ENCODE results near the gene PTOV1. TPM values are rescaled to one million over a fixed set of nuclear protein-coding genes. Genes with fewer than 3 reads are reported as not detected.

The PTOV1 gene
- total RNA-seq, 1 experiment from 2014 or later, result 77.1 TPM

DNA sequence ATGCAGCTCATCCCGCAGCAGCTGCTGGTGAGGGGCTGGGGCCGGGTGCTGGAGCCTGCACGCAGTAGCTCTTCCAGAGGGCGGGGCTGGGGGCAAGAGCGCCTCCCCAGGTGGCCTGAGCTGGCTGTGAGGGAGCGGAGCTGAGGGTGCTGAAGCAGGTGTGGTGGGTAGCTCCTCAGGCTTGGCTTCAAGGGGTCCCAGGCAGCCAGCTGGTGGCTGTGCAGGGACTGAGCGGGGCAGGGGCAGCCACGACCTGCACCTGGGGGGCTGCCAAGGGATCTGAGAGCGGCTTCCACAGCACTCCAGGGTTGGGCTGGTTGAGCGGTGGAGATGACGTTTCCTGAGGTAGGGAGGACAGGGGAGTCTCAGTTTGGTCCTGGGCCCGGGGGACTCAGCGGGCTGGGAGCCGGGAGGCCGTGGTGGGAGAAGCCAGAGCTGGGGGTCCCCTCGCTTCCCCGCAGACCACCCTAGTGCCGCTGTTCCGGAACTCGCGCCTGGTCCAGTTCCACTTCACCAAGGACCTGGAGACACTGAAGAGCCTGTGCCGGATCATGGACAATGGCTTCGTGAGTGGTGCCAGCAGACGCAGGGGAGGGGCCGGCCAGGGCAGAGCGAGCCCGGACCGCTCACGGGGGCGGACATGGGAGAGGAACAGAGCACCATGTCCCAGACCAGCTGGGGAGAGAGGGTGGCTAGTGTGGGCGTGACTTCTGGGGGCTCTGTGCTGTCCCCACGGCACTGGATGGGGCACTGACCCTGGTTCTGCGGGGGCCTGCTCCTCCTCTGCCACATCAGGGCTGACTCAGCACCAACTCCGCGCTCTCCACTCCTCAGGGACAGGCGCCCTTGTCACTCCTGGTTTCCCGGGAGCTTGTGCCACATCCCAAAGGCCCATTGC is 7.4 kb downstream of the PTOV1 start:
- no peak for DNase-seq (ENCODE audit: low read depth)

DNA sequence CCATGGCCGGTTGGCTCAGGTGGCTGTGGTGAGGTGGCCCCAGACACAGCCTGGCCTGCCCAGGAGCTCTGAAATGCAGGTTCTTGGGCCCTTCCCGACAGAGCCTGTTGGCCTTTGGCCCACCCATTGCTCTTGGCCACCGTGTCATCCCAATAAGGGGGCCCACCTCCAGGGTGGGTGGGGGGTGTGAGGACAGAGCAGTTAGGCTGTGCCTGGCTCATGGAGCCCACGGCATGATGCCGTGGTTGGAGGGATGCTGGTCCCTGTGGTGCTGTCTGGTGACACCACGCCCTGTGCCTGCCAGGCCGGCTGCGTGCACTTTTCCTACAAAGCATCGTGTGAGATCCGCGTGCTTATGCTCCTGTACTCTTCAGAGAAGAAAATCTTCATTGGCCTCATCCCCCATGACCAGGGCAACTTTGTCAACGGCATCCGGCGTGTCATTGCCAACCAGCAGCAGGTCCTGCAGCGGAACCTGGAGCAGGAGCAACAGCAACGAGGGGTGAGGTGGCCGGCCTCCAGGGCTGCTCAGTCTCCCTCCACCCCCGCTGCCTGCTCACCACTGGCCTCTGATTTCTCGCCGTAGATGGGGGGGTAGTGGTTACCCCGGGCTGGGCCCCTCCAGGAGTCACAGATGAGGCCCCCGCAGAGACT is 8.8 kb downstream of the PTOV1 start:
- DNase-seq (ENCODE audit: low read depth), result no peak

DNA sequence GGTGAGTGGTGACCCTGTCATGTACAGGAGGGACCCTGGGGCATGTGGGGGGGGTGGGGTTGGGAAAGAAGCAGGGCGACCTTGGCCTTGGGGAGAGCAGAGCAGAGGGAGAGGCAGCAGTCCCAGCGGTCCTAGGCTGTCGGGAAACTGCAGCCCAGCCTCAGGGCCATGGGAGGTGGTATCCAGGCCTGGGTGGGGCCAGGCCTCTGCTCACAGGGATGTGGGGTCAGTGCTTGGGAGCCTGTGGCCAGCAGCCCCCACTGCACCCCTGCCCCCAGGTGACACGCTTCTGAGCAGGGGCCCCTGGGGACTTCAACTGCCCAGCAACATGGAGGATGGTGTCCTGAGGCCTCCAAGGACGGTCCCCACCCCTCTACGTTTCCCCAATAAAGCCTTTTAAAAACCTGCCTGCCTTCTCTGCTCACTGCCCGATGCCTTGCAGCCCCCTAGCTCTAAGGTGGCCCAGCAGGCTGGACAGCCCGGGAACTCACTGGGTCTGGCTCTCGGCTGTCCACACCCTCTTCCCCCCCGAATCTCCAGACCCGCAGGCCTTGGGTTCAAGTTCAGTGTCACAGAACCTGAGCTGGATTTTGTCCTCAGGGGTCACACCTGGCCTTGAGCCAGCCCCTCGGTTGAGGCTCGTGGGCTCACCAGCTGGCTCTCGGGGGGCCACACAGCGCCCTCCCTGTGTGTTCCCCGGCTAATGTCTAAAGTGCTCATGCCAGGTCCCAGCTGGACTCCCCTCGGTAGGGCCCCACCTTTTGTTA is 9.6 kb downstream of the PTOV1 start:
- DNase-seq (ENCODE audit: low read depth), result no peak

DNA sequence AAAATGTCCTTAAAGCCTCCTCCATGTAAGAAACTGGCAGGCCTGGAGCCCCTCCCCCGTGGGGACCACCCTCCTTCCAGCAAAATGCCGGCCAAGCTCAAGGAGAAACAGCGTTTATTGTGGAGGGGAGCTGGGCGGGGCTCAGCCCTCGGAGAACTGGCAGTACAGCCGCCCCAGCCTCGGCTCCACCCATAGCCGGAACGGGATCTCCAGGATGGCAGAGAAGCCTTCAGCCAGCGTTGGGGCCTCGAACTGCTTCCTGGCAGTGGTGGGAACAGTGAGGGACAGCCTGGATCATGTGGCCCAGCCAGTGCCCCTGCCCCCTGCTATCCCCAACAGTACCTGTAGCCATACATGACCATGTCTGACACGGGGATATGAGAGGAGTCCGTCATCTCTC is 10.1 kb downstream of the PTOV1 start:
- DNase-seq (ENCODE audit: low read depth), result no peak

DNA sequence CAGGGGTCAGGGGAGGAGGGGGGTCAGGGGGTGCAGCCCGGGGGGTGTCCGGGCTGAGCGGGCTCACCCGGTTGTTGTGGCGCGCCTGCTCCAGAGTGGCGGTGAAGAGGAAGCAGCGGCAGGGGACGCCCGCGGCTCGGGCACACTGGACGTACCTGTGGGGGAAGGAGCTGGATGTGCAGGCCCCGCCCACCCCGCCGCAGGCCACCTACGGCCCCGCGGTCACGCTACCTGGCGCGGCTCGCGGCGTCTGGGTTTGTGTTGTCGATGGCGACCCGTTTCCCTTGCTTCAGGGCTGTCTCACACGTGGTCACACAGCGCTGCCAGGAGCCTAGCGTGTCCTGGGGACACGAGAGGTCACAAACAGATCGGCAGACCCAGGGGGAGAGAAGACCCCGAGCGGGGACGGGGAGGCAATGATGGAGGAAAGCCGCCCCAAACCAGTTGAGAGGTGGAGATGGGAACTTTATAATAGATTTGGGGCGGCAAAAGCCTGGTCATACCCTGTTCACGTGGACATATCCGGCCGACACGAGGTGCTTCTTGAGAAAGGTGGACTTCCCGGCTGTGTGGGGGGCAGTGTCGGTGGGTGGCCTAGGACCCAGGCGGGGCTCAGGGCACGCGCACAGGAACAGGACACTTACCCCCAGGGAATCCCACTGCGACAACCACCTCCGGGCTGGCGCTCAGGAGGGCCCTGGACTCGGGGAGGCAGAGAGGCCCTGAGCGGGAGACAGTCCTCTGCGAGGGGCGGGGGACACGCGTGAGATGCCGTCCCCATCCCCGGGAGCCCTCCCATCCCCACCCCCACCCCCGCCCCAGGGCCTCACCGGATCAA is 10.8 kb downstream of the PTOV1 start:
- DNase-seq (ENCODE audit: low read depth), result no peak

DNA sequence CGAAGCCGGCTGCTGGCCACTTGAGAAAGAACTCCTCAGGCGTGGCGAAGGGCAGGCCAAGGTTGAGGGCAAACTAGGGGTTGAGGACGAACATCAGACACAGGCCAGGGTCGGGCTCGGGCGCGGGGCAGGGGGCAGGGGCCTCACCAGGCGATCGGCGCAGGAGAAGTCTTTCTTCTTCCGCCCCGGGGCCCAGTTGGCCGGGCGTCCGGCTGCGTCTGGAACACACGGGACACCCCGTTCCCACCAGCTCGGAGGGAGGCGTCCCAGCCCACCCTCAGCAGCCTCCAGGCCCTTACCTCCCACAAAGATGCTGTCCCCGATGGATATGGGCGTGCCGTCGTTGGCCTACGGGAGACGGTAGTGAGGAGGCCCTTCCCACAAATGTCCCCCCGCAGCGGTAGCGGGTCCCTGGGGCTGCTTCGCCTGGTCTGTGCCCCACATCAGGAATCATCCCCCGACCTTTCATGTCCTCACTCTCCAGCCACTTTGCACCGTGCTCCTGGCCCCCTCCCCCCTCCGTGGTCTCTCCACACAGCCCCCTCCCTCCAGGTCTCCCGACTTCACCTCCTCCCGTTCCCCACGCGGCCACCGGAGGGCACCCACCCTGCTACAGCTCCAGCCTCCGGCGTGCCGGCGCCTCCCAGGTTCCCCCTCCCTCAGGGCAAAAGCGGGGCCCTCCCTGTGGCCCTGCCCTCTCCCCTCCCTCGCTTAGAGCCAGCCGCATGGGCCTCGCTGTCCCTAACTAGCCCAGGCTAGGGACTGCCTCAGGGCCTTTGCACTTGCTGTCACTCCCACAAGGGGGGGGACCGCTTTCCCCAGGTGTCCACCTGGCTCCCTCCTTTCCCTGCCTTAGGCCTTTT is 11.7 kb downstream of the PTOV1 start:
- no peak for DNase-seq (ENCODE audit: low read depth)

DNA sequence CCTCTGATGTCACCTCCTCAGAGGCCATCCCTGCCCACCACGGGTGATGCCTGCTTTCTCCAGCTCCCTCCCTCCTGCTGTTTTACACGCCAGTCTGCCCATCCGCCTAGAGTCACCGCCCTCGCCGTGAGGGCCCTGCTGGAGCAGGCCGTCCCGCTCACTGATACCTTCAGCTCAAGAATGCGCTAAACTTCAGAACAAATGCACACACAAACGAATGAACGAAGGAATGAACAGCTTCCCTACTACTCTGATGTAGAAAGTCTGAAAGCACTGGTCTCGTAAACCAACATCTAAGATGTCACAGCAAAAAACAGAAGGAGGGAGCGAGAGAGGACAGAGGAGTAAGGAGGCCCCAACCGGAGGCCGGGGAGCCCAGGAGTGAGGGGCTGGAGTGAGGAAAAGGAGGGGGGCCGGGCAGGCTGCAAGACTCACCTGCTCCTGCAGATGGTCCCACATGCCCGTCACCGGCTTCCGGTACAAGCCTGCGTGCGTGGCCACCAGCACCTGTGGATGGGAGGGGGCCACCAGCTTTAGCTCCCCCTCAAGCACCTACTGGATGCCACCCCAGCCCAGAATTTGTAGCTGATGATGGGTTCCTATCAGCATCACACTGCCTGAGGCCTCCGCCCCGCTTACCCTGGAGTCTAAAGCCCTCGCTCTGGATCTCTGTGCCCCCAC is 12.4 kb downstream of the PTOV1 start:
- DNase-seq (ENCODE audit: low read depth), result no peak

DNA sequence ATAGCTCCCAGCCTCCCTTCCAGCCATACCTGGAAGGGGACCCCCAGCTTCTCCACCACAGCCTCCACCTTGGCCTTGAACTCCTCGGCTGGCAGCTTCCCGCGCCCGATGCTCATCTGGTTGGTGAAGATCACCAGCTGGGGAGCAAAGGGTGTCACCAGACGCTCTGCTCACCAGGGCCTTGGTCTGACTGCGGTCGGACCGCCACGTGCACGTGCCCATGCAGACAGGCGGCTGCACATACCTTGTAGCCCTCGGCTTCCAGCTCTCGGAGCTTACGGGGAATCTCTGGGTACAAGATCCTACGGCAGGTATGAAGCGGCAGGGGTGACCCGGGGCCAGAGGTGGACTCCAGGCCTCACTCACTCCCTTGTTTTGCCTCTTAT is 13.0 kb downstream of the PTOV1 start:
- no peak for DNase-seq (ENCODE audit: low read depth)

DNA sequence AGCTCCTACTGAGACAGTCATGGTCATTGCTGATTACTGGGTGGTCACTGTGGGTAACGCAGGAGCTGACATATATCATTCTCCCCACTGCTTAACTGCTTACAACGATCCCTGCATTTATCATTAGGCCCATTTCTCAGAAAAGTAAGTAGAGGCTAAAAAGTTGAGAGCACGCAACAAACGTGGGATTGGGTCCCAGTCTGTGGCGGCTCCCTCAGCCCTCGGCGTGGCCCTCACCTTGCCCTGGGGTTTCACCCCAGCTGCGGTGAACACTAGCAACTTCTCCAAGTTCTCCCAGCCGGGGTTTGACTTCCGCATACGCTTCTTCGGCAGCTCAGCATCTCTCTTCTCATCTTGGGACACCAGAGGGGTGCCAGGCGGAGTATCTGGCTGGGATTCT is 13.9 kb downstream of the PTOV1 start:
- no peak for DNase-seq (ENCODE audit: low read depth)

DNA sequence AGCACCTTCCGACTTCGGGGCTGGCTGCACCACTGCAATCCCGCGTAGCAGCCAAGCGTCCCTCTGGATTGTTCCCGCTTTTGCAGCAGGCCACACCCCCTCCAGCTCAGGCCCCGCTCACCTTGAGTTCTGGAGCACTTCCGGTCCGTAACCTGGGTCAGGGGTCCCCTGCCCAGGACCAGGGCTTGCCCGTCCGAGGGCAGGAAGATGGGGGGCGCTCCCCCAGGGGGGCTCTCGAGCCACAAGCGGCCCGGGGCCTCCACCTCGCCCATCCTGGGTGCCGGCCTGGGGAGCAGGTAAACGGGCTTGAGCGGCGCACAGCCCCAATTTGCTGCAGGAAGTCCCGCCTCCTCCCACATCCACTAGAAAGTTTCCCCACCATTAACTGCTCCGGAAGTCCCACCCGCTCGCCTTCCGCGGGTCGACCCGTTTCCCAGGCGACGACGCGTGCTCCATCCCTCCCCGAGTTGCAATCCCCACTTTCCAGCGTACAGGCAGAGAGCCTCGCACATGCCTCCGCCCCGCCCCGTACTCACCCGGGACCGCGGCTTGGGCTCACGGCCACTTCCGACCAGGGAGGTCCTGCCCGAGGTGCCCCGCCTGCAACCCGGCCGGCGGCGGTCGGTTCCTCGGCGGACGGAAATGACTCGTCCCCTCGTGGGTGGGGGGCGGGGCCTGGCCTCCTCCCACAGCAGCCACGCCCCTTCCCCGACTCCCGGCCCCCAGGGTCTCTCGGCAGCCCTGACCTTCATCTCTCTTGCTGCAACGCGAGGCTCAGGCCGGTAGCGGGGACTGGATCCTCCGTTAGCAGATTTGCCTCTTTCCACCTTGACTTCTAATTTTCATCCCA is 16.2 kb downstream of the PTOV1 start, which contains the start of gene PNKP:
Gene PNKP (minus strand): TSS at position 644 of the 850 bp plus-strand sequence. CDS start 372 bp downstream, at position 272.
- DNase-seq (ENCODE audit: low read depth), result peak; percentile 94

DNA sequence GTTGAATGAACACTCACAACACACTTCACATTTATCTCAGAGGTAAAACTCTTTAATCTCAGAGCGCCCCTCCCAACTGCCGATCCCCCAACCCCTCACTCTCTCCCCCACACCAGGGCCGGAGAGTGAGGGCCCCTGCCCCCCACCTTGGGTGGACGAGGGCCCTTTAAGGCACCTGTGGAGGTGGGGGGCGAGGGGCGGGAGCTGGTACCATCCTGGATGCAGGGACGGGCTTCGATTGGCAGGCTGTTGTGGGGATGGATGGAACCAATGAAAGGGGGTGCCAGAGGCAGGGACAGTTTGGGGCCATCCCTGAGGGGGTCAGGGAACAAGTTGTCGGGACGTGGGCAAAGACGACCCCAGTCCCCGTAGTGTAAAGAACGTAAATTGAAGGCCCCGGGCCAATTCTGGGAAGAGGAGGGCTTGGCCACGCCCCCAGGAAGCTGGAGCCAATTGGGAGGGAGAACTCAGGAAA is 18.1 kb downstream of the PTOV1 start:
- no peak for DNase-seq (ENCODE audit: low read depth)

DNA sequence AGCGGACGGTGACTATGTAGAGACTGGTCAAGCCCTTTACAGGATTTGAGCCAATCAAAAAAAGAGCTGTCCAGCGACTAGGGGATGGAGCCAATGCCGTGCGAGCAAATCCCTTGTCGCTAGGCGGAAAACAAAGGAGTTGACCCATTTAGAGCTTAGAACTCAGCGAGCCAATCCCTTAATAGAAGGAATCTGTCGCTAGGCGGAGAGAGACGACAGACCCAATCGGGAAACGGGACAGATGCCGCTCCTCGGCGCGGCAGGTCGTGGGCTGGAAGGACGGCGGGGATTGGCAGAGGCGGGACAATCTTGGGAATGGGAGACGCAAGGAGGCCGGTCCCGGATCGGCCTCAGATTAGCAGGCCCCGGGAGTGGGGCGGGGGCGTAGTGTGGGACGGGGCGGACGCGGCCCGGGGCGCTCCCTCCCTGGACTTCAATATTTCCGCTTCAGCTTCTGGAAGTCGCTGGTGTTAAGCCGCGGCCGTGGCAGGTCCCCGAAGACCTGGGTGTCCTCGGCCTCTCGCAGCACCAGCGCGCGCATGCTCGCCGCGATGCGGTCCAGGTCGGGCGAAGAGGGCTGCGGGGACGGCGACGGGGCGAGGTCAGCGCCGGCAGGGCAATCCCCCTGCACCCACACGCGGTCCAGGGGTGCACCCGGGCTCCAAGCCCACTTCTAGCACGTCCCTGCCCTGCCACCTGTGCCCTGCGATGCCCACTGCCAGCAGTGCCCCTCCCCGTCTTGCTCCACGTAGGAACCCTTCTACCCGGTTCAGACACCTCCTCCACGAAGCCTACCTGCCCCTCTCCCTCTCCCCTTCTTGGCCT is 18.7 kb downstream of the PTOV1 start:
- DNase-seq (ENCODE audit: low read depth), result peak; percentile 98

DNA sequence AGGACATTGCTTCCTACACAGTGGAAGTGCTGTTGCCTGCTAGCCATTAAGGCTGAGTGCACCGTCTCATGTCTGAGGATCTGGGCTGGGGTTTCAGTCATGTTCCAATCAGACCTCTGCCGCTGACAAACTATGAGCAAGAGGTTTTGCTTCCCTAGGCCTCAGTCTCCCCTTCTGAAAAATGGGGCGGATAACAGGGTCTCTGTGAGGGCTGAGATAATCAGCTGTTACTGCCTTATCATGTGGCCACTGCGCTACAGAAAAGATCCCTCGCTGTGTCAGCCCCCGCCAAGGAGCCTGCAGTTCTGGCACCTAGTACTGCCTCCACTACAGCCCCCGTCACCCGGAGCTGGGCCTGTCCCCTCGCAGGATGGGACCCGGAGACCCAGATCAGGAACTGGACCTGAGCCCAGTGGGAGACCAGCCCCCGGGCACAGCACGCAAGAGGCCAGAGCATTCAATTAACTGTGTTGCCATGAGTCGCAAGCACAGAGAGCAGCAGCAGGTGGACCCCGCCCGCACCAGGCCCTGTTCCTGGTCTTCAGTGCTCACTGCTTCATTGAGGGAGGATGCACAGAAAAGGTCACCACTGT is 19.4 kb downstream of the PTOV1 start:
- no peak for DNase-seq (ENCODE audit: low read depth)

DNA sequence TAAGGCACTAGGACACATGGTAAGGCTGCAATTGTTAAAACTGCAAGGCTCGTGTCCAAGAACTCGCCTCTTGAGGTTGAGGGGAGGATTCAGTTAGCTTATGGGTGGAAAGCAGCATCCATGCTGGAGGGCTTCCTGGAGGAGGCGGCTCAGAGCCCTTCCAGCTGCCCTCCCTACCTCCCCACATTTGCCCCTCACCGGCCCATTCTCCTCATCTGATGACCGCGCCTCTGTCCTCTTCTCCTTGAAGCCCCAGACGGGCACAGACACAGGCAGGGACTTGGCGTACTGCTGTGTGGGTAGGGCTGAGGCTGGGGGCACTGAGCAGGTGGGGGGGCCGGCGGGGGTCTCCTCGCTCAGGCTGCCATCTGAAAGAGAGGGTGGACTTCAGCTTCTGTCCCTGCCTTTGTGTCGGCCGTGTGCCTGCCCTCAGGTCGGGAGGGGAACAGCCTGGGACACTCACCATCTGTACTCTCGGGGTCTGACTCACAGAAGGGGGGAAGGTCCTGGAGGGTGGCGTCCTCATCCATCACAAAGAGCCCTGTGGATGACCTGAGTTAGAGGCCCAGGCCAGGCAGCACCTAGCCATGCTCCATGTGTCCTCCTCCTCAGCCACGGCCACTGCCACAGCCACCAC is 20.5 kb downstream of the PTOV1 start:
- no peak for DNase-seq (ENCODE audit: low read depth)

DNA sequence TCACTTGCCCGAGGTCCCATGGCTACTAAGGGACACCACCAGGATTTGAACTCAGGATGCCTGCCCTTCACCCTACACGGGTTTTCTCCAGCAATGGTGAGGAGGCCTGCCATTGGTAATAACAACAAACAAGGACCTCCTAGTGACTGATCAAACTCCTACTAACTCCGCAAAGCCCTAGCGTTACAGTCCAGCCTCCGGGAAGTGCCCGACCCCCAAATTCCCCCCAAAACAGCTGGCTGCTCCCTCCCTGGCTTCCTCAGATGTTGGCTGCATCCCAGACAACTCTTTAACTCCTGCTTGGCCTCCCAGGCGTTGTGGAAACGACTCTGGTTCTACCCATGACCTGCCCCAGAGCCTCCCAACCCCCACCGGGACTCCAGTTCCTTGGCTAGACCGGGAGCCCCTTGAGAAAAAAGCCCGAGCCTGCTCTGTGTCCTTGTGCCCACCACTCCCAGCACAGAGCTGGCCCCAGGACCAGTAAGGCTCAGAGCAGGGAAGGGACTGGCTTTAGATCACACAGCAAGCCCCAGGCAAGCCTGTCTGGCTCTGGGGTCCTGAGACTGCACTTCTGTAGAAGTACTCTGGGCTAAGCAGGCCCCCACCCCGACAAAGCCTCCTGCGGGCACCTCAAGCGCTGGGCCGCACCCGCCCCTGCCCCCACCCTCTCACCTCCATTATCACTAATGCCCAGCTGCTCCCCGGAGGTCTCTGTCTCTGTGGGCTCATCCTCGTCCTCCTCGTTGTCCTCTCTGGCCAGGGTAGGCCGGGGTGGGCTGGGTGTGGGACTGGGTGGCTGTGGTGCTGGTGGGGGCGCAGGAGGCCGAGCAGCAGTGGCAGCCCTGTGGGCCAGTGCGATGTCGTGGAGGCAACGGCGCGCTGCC is 21.5 kb downstream of the PTOV1 start:
- DNase-seq (ENCODE audit: low read depth), result no peak

DNA sequence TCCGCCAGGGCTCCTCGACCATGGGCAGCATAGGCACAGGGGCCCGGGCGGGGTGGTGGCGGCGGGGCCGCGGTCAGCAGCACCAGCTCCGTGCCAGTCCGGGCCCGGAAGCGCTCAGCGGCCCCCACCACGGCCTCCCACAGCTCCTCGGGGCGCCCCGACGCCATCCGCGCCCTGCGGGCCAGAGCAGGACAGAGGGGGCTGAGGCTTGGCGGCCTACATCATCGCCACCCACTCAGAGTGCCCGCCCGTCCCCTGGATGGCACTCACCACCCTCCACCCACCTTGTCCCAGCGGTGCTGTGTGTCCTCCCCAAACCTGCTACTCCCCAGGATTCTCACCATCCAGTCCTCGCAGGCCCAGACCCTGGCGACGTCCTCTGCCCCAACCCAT is 22.2 kb downstream of the PTOV1 start:
- no peak for DNase-seq (ENCODE audit: low read depth)
